Prostate gland (tissue), 2 donors: Measurements from ENCODE around the gene GALNT13.

ENCODE experiments used
- CTCF ChIP-seq, 4 experiments: fragments of 200-600 bp in 2 of 4; fragments of 450-650 bp in 2 of 4; sonication (generic) in 2 of 4; IDR thresholded peaks; 1 replicate in 3 of 4; 2 replicates in 1 of 4; pipeline ENCODE4 v1.5.1; 2016 to 2019; ENCODE audit warnings: antibody characterized with exemption in 4 of 4, mild to moderate bottlenecking in 2 of 4, moderate library complexity in 2 of 4
- POLR2A ChIP-seq: fragments of 450-650 bp; IDR thresholded peaks from one replicate; pipeline ENCODE4 v1.6.1; 2016; ENCODE audit warnings: antibody characterized with exemption, mild to moderate bottlenecking

- no peak for TF ChIP-seq CTCF (IDR thresholded peaks at IDR 0.05)
- TF ChIP-seq POLR2A = no peak
Observed at GRCh38 chr2:154343282-154343681, 471.6 kb downstream of the GALNT13 start.
